Osteocyte (in vitro differentiated cells): Measurements from ENCODE around the gene EPHA6. TPM values are rescaled to one million over a fixed set of nuclear protein-coding genes. Genes with fewer than 3 reads are reported as not detected.
A peak's percentile ranks its signal among the peaks of the same experiment; 100 is the strongest.

Source experiments
- DNase-seq: peaks from one replicate; pipeline ENCODE4 v3.0.0; 2021; ENCODE audit warnings: mixed read lengths; ENCODE audit not compliant: unreplicated experiment; ENCODE audit errors: extremely low spot score
- H3K27ac Mint-ChIP-seq: one replicate; pipeline ENCODE4 v1.8.0; 2021; ENCODE audit warnings: mild to moderate bottlenecking, mixed read lengths; ENCODE audit not compliant: unreplicated experiment
- H3K27me3 Mint-ChIP-seq: one replicate; pipeline ENCODE4 v1.8.0; 2021; ENCODE audit warnings: mixed read lengths; ENCODE audit not compliant: unreplicated experiment
- H3K36me3 Mint-ChIP-seq: one replicate; pipeline ENCODE4 v1.8.0; 2021; ENCODE audit warnings: mixed read lengths; ENCODE audit not compliant: unreplicated experiment
- H3K4me1 Mint-ChIP-seq: one replicate; pipeline ENCODE4 v1.8.0; 2021; ENCODE audit warnings: mixed read lengths; ENCODE audit not compliant: unreplicated experiment
- H3K4me3 Mint-ChIP-seq: one replicate; pipeline ENCODE4 v1.8.0; 2021; ENCODE audit warnings: mild to moderate bottlenecking, moderate library complexity, mixed read lengths; ENCODE audit not compliant: unreplicated experiment
- H3K9me3 Mint-ChIP-seq: one replicate; pipeline ENCODE4 v1.8.0; 2021; ENCODE audit warnings: mixed read lengths; ENCODE audit not compliant: unreplicated experiment
- CTCF ChIP-seq: fragments of 200-600 bp; sonication (generic); IDR thresholded peaks from 2 replicates; pipeline ENCODE4 v1.5.0; 2021; ENCODE audit warnings: antibody characterized with exemption, mild to moderate bottlenecking, moderate library complexity
- total RNA-seq: library from RNA; stranded (reverse); gene quantifications from 2 replicates; pipeline ENCODE4 v1.2.1, GENCODE V29; 2021

Gene EPHA6
- total RNA-seq, 1 donor from 2014 or later: 0.51 TPM

- peak; percentile 81 for TF ChIP-seq CTCF
- DNase-seq: no peak
- Mint-ChIP-seq H3K27me3 (peaks cover 7% of the 10 kb centered on the region), H3K36me3 (no peaks in the 10 kb centered on the region), H3K9me3 (no peaks in the 10 kb centered on the region), H3K4me3 (no peak overlapping the region), H3K27ac (no peak overlapping the region), H3K4me1 (no peaks in the 10 kb centered on the region)
These were observed 48.8 kb downstream of the EPHA6 start for GRCh38 chr3:96863129-96863740.

- Mint-ChIP-seq H3K27ac (no peak overlapping the region), H3K4me3 (no peak overlapping the region), H3K9me3 (no peaks in the 10 kb centered on the region), H3K4me1 (no peaks in the 10 kb centered on the region), H3K27me3 (peaks cover 2% of the 10 kb centered on the region), H3K36me3 (no peaks in the 10 kb centered on the region)
- no peak for TF ChIP-seq CTCF
- DNase-seq: no peak
These were observed 51.2 kb downstream of the EPHA6 start for GRCh38 chr3:96865605-96866004.

GRCh38 chr3:96869316-96869715, 54.9 kb downstream of the EPHA6 start:
- Mint-ChIP-seq H3K9me3 (no peaks in the 10 kb centered on the region), H3K4me3 (no peak overlapping the region), H3K4me1 (no peaks in the 10 kb centered on the region), H3K27ac (no peak overlapping the region), H3K27me3 (peaks cover 3% of the 10 kb centered on the region), H3K36me3 (no peaks in the 10 kb centered on the region)
- TF ChIP-seq CTCF: no peak
- DNase-seq: no peak

GRCh38 chr3:96877510-96877909, 63.1 kb downstream of the EPHA6 start:
- no peak overlapping the region for H3K27ac Mint-ChIP-seq
- H3K36me3 Mint-ChIP-seq: no peaks in the 10 kb centered on the region
- TF ChIP-seq CTCF: no peak
- H3K27me3 Mint-ChIP-seq: peaks cover 2% of the 10 kb centered on the region
- H3K9me3 Mint-ChIP-seq: no peaks in the 10 kb centered on the region
- no peak for DNase-seq
- H3K4me3 Mint-ChIP-seq: no peak overlapping the region
- H3K4me1 Mint-ChIP-seq: no peaks in the 10 kb centered on the region

GRCh38 chr3:96900031-96900430, 85.6 kb downstream of the EPHA6 start:
- Mint-ChIP-seq H3K9me3 (no peaks in the 10 kb centered on the region), H3K27ac (no peak overlapping the region)

More at GRCh38 chr3:96900031-96900430, 85.6 kb downstream of the EPHA6 start:
- DNase-seq: no peak
- no peaks in the 10 kb centered on the region for H3K4me1 Mint-ChIP-seq
- no peak overlapping the region for H3K4me3 Mint-ChIP-seq
- no peaks in the 10 kb centered on the region for H3K36me3 Mint-ChIP-seq
- TF ChIP-seq CTCF: no peak
- H3K27me3 Mint-ChIP-seq: peaks cover 2% of the 10 kb centered on the region
